Heart left ventricle (tissue), 13 donors: ENCODE data around the gene KDM2A.

ENCODE experiments used
- CTCF ChIP-seq, 12 donors: fragments of 200-600 bp; sonication (generic) in 4 of 12; IDR thresholded peaks; one replicate each; pipeline versions ENCODE4 v1.5.0 to v1.8.0; 2018 to 2022; ENCODE audit warnings: antibody characterized with exemption in 12 of 12, mild to moderate bottlenecking in 5 of 12
- POLR2A ChIP-seq, 2 donors: fragments of 450-650 bp; IDR thresholded peaks; one replicate each; pipeline ENCODE4 v1.6.1; 2017; ENCODE audit warnings: antibody characterized with exemption in 2 of 2, mild to moderate bottlenecking in 2 of 2, moderate library complexity in 2 of 2
- donor health status: ischemic (EF 13 %, LVEDD 7.1; RV severe dilation, severe dysfunction).
- donor health status: DM: no; HTN: yes; CAD: no.
- donor health status: DM: no; HTN: no; CAD: no.
- donor health status: ischemic (EF 25% LVEDD 6.9; RV normal size, moderate dysfunction).
- donor health status: ischemic (EF 25% LVEDD 5.7; RV mildly dilated, moderate dysfunction).
- donor health status: ischemic (EF 35%, LVEDD 5.7; RV mildly dilated, moderate dysfunction).
- donor health status: nonischemic (EF 11% LVEDD 7.7; RV severe dilation, severe dysfunction).
- donor health status: DM: yes; HTN: yes; CAD: no.
- donor health status: PGD.
- donor health status: ischemic (EF 29% LVEDD 5.4; RV normal size, mild dysfunction).
- donor health status: nonischemic (EF 23%, LVEDD 6.1; RV moderate dilation, normal function).

- no peak for TF ChIP-seq CTCF (IDR thresholded peaks at IDR 0.05)
- no peak for TF ChIP-seq POLR2A (IDR thresholded peaks at IDR 0.05)
These were observed 34.9 kb downstream of the KDM2A start for GRCh38 chr11:67153971-67154370.
